GM03348 (cell line): ENCODE data around the gene TYK2.

Source experiments
- DNase-seq: peaks from one replicate; pipeline ENCODE4 v3.0.0; 2012; ENCODE audit warnings: low spot score

TYK2 gene

GRCh38 chr19:10309423-10309822 is 70.9 kb downstream of the TYK2 start, which contains the start of gene ZGLP1:
TSS of gene ZGLP1 (minus strand) at chr19:10309815.
- DNase-seq: no peak

DNA sequence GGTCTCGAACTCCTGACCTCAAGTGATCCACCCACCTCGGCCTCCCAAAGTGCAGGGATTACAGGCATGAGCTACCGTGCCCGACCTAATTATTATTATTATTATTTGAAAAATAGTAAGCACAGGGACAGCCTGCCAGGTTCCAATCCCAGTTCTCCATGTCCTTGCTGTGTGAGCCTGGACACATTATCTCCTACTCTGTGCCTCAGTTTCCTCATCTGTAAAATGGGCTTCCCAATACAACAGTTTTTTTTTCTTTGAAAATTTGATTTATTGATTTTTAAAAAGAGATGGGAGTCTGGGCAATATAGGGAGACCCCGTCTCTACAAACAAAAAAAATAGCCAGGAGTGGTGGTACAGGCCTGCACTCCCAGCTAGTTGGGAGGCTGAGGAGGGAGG is 74.0 kb downstream of the TYK2 start:
- DNase-seq: no peak

DNA sequence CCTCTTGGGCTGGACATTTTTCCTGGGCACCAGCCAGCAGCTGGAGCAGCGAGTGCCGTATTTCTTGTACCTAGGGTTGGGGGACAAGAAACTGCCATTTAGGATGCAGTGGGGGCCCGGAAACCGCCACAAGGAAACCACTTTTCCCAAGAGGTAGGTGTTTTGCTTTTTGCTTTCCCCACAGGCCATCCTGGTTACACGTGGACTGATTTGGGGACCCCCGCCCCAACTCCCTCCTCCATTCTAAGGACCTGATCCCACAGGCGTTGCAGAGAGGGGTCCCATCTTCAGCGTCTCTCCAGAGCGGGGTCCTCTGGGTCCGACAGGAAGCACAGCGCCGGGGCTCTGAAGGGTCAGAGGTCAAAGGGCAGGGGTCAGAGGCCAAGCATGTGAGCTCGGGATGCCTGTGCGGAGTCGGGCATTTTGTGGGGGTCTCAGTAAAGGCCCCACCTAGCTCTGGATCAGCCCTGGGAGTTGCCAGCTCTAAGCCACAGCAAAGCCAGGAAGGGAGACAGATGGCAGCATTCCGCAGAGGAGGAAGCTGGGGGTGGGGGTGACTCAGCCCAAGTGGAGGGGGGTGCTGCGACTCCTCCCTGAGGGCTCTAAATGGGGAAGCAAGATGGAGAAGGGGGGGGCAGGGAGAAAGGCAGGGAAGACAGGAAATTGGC is 75.1 kb downstream of the TYK2 start:
- peak; percentile 83 for DNase-seq
